SU-DHL-6 (cell line): Measurements from ENCODE around the gene PFKL.

Source experiments
- H2AFZ ChIP-seq: fragments of 200-600 bp; sonication (generic); 2 replicates; pipeline ENCODE4 v1.6.1; 2014; ENCODE audit warnings: low read depth, mild to moderate bottlenecking, moderate library complexity, mixed read lengths, antibody characterized with exemption, low read length; ENCODE audit not compliant: severe bottlenecking
- H3F3A ChIP-seq: fragments of 200-600 bp; shearing (Covaris generic); 2 replicates; pipeline ENCODE4 v1.6.0; 2016; ENCODE audit warnings: antibody characterized with exemption, mild to moderate bottlenecking; ENCODE audit not compliant: insufficient read depth
- H3K27ac ChIP-seq: fragments of 200-600 bp; sonication (generic); 2 replicates; pipeline ENCODE4 v1.5.1; 2016; ENCODE audit warnings: low read depth, mild to moderate bottlenecking, low read length, moderate library complexity, mixed read lengths
- H3K27me3 ChIP-seq: fragments of 200-600 bp; sonication (generic), shearing (Covaris generic); 2 replicates; pipeline ENCODE4 v1.6.0; 2014; ENCODE audit warnings: mild to moderate bottlenecking, low read length
- H3K36me3 ChIP-seq: fragments of 200-600 bp; sonication (generic); 2 replicates; pipeline ENCODE4 v1.6.1; 2014; ENCODE audit warnings: mild to moderate bottlenecking, low read length, mixed read lengths
- H3K4me2 ChIP-seq: fragments of 300-600, 200-600 bp; shearing (Covaris generic), sonication (generic); 2 replicates; pipeline ENCODE4 v1.6.0; 2014; ENCODE audit warnings: low read length, low read depth, mild to moderate bottlenecking; ENCODE audit not compliant: poor library complexity, severe bottlenecking
- H3K4me3 ChIP-seq: fragments of 200-600 bp; sonication (generic); 2 replicates; pipeline ENCODE4 v1.5.1; 2014; ENCODE audit warnings: antibody characterized with exemption, low read length, mild to moderate bottlenecking, mixed read lengths; ENCODE audit not compliant: insufficient read depth, poor library complexity, severe bottlenecking
- H3K79me2 ChIP-seq: fragments of 200-600 bp; sonication (generic); 2 replicates; pipeline ENCODE4 v1.6.1; 2014; ENCODE audit warnings: mild to moderate bottlenecking, low read length, moderate library complexity; ENCODE audit not compliant: insufficient read depth
- H3K9ac ChIP-seq: fragments of 200-600 bp; sonication (generic); 2 replicates; pipeline ENCODE4 v1.7.0; 2014; ENCODE audit warnings: mild to moderate bottlenecking, low read length
- H3K9me2 ChIP-seq: fragments of 200-600 bp; sonication (generic); replicated peaks from 2 replicates; pipeline ENCODE4 v1.6.1; 2014; ENCODE audit warnings: low read length; ENCODE audit not compliant: insufficient read depth
- H3K9me3 ChIP-seq: fragments of 200-600 bp; sonication (generic); 2 replicates; pipeline ENCODE4 v1.6.1; 2014; ENCODE audit warnings: low read length, mixed read lengths; ENCODE audit not compliant: insufficient read depth
- H4K20me1 ChIP-seq: fragments of 200-600 bp; sonication (generic); 2 replicates; pipeline ENCODE4 v1.6.1; 2014; ENCODE audit warnings: low read depth, mild to moderate bottlenecking, antibody characterized with exemption, low read length, moderate library complexity, mixed read lengths
- EZH2phosphoT487 ChIP-seq: fragments of 200-600 bp; sonication (generic), shearing (Covaris generic); conservative IDR thresholded peaks from 2 replicates; pipeline ENCODE4 v1.6.1; 2018; ENCODE audit warnings: mild to moderate bottlenecking, antibody characterized with exemption, low read length, moderate library complexity, mixed read lengths
- TF ChIP-seq, protein P1 (sequence below): fragments of 200-600 bp; sonication (generic); IDR thresholded peaks from one replicate; pipeline ENCODE4 v1.5.1; 2017; ENCODE audit warnings: antibody characterized with exemption, mild to moderate bottlenecking, low read length, moderate library complexity; ENCODE audit not compliant: insufficient read depth, poor library complexity, severe bottlenecking

PFKL gene

DNA sequence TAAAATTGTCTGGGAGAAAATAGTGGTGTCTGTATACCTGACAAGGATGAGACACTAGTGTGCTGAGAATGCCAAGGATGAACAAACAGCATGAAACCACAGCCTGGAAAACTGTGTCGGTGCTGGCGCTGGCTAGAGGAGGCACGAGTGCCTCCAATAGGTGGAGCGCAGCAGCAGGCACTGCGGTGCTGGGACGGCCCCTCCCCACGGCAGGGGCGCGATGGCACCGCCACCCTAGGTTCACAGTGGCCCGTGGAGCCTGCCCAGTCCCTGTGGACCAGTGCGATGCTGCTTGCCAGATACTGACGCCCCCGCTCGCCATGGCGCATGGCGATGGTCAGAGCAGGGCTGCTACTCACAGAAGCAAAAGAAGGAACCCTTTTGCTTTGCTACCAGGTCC lies 32.5 kb downstream of the PFKL start:
- H3K79me2 ChIP-seq, result no peaks in the 10 kb centered on the region
- H3K9me2 ChIP-seq, result no peaks in the 10 kb centered on the region
- H3K4me2 ChIP-seq, result no peak overlapping the region
- H3K27me3 ChIP-seq, result no peaks in the 10 kb centered on the region
- no peaks in the 10 kb centered on the region for H4K20me1 ChIP-seq
- H3K9me3 ChIP-seq, result no peaks in the 10 kb centered on the region
- no peaks in the 10 kb centered on the region; the same call in 1 of the 2 replicates for H3F3A ChIP-seq
- TF ChIP-seq, protein P1, sequence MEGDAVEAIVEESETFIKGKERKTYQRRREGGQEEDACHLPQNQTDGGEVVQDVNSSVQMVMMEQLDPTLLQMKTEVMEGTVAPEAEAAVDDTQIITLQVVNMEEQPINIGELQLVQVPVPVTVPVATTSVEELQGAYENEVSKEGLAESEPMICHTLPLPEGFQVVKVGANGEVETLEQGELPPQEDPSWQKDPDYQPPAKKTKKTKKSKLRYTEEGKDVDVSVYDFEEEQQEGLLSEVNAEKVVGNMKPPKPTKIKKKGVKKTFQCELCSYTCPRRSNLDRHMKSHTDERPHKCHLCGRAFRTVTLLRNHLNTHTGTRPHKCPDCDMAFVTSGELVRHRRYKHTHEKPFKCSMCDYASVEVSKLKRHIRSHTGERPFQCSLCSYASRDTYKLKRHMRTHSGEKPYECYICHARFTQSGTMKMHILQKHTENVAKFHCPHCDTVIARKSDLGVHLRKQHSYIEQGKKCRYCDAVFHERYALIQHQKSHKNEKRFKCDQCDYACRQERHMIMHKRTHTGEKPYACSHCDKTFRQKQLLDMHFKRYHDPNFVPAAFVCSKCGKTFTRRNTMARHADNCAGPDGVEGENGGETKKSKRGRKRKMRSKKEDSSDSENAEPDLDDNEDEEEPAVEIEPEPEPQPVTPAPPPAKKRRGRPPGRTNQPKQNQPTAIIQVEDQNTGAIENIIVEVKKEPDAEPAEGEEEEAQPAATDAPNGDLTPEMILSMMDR, result no peak
- TF ChIP-seq EZH2phosphoT487, result no peak
- H2AFZ ChIP-seq, result no peak overlapping the region
- H3K9ac ChIP-seq, result no peak overlapping the region
- no peak overlapping the region for H3K27ac ChIP-seq
- no peaks in the 10 kb centered on the region for H3K36me3 ChIP-seq
- no peak overlapping the region for H3K4me3 ChIP-seq

DNA sequence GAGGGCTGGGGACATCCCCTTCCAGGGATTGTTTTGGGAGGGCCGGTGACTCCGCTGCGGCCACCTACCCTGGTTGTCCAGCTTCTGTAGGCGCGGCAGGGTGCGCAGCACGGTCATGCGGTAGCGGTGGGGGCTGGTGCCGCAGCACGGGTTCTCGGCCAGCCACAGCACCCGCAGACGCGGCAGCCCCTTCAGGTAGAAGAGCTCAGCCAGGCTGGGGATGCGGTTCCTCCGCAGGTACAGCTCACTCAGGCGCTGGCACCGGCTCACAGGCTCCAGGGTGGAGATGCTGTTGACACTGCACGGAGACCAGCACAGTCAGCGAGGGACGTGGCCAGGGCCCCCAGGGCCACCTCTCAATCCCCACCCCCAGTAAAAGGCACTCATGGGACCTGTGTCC lies 33.1 kb downstream of the PFKL start:
- no peaks in the 10 kb centered on the region for H4K20me1 ChIP-seq
- H3K9me2 ChIP-seq, result no peaks in the 10 kb centered on the region
- no peak overlapping the region for H3K4me3 ChIP-seq
- H2AFZ ChIP-seq, result no peak overlapping the region
- no peaks in the 10 kb centered on the region for H3K36me3 ChIP-seq
- no peak overlapping the region for H3K4me2 ChIP-seq
- H3K27ac ChIP-seq, result no peak overlapping the region
- H3K27me3 ChIP-seq, result no peaks in the 10 kb centered on the region
- H3K9me3 ChIP-seq, result no peaks in the 10 kb centered on the region
- TF ChIP-seq, protein P1, result no peak
- no peak for TF ChIP-seq EZH2phosphoT487
- H3K79me2 ChIP-seq, result no peaks in the 10 kb centered on the region
- H3K9ac ChIP-seq, result no peak overlapping the region
- H3F3A ChIP-seq, result peaks cover 6% of the 10 kb centered on the region

DNA sequence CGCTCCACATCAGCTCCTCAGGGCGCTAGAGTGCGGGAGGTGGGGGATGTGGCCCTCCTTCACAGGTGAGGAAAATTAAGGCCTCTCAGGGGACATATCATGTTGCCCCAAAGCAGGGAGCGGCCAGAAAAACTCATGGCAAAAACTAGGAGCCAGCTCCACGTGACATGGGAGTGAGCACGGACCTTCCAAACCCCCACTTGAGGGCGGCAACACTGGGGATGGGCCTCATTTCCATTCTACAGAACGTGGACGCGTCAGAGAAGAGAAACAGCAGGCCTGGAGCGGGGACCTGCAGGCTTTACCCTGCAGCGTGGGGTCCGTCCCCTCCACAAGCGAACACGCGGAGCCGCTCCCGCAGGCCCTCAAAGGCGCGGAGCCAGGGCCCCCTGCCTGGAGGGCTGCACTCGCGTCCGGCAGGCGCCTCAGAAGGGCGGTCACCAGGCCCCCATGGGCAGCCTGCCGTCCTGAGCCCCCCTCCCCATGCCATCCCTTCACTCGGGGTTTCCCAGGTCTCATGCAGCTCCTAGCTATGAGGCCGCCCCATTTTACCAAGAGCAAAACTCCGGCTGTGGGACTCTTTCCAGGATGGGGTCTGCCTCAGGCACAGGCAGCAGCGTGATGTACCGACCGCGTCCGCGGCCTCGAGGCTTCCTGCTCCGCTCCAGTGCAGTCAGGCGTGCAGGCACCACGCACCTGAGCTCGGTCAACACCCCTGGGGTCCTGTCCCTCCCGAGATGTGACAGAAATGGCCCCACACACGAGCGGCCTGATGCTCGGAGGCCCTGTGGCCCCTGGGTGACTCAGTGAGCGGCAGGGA lies 33.9 kb downstream of the PFKL start:
- no peaks in the 10 kb centered on the region for H3K9me2 ChIP-seq
- peaks cover 10% of the 10 kb centered on the region for H3F3A ChIP-seq
- no peaks in the 10 kb centered on the region for H3K79me2 ChIP-seq
- H3K36me3 ChIP-seq, result no peaks in the 10 kb centered on the region
- H3K27me3 ChIP-seq, result no peaks in the 10 kb centered on the region
- no peaks in the 10 kb centered on the region for H3K9me3 ChIP-seq
- H3K4me3 ChIP-seq, result no peak overlapping the region
- no peak overlapping the region for H3K27ac ChIP-seq
- H3K4me2 ChIP-seq, result no peak overlapping the region
- no peak overlapping the region for H2AFZ ChIP-seq
- H3K9ac ChIP-seq, result no peak overlapping the region
- TF ChIP-seq EZH2phosphoT487, result no peak
- TF ChIP-seq, protein P1, result no peak
- no peaks in the 10 kb centered on the region for H4K20me1 ChIP-seq
